GM12874 (cell line): Measurements from ENCODE around the gene PEG3.

Experiments used
- TF ChIP-seq, protein P1 (sequence below): IDR thresholded peaks from 2 replicates; pipeline ENCODE4 v1.5.1; 2011; ENCODE audit warnings: low read depth, mild to moderate bottlenecking, control low read depth, low read length, moderate library complexity; ENCODE audit not compliant: insufficient read depth

The PEG3 gene

DNA sequence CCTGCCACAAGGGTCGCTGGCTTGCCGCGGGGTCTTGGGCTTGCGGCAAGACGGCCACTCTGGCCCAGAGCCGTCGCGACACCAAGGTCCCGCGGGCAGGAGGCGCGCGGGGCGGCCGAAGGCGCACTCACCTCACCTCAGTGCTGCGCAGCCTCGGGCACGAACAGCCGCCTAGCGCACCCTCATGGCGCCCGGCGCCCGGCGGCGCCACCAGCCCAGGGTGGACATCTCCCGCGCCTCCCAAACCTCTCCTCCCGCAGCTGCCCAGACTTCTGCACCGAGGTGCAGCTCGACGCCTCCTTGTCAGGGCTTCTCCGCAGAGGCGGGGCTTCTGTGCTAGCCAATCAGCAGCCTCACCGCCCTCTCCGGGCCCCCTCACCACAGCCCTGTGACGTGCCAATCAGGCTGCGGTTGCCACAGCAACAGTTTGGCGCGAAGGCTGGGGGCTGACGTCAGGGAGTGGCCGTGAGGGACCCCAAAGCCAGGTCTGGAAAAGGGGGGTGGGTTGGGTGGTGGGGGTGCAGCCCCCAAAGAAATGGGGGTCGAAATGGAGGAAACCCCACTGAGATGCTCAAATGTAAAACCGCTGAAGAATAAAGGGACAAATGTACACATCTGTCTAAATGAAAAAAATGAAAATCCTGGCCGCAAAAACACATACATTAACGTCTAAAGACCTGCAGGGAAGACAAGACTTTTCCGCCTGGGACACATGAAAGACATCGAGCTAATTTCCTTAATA, at the start of gene PEG3, which contains the start of gene ZIM2:
TSS of gene PEG3 (minus strand) at position 276 of the 742 bp plus-strand sequence. CDS start 16,071 bp downstream, outside the sequence.
TSS of gene ZIM2 (minus strand) at position 276 of the 742 bp plus-strand sequence. CDS start 16,449 bp downstream, outside the sequence.
- TF ChIP-seq, protein P1, sequence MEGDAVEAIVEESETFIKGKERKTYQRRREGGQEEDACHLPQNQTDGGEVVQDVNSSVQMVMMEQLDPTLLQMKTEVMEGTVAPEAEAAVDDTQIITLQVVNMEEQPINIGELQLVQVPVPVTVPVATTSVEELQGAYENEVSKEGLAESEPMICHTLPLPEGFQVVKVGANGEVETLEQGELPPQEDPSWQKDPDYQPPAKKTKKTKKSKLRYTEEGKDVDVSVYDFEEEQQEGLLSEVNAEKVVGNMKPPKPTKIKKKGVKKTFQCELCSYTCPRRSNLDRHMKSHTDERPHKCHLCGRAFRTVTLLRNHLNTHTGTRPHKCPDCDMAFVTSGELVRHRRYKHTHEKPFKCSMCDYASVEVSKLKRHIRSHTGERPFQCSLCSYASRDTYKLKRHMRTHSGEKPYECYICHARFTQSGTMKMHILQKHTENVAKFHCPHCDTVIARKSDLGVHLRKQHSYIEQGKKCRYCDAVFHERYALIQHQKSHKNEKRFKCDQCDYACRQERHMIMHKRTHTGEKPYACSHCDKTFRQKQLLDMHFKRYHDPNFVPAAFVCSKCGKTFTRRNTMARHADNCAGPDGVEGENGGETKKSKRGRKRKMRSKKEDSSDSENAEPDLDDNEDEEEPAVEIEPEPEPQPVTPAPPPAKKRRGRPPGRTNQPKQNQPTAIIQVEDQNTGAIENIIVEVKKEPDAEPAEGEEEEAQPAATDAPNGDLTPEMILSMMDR = no peak

DNA sequence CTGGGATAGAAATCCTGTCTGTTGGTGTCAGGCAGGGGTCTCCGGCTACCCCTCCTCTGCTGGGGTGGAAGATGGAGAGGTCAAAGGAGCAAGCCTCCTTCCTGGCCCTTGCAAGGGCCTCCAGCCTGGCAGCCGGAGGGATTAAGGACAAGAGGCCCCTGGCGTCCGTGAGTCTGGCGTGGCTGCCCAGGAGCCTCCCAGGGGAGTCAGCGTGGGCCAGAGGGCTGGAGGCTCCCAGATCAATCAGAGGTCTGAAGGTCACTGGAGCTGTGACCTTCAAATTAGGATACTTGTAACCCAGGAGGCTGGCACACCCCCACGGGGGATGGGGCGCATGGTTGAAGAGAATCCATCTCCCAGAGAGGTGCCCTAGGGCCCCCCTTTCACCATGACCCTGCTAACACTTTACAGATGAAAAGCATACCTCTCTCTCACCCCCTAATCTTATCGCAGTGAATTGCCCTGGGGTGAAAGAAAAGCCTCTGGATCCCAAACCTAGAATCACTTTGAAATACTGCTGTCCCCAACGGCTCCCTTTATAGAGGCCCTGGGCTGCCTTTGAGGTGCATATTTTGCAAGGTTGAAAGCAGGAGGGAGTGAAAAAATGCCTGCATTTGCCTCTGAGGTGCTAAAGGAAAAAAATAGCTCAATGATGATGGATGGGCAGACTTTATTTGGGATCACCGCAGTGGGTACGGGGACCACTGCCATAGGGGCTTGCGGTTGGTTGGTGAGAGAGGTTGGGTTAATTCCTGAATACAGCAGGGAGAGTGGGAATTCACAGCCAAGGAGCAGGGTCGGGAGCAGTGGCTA, 44.9 kb upstream of the PEG3 start:
- TF ChIP-seq, protein P1 = no peak

DNA sequence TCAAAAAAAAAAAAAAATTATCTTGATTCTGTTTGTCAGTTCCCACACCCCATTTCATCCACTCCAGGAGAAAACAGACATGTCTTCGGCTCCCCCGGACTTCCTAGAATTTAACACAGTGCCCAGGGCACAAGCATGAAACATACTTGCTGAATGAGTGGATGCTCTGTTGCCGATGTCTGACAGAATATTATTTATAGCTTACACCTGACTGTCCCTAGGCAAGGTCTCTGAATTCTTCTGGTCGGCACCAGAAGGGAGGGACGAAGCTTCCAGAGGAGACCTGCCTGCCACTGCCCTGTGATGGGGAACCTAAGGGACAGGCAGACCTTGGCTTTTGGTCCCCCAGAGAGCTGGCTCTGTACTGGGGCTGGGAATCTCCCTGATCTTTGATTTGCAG, 43.9 kb upstream of the PEG3 start:
- TF ChIP-seq, protein P1 = no peak

DNA sequence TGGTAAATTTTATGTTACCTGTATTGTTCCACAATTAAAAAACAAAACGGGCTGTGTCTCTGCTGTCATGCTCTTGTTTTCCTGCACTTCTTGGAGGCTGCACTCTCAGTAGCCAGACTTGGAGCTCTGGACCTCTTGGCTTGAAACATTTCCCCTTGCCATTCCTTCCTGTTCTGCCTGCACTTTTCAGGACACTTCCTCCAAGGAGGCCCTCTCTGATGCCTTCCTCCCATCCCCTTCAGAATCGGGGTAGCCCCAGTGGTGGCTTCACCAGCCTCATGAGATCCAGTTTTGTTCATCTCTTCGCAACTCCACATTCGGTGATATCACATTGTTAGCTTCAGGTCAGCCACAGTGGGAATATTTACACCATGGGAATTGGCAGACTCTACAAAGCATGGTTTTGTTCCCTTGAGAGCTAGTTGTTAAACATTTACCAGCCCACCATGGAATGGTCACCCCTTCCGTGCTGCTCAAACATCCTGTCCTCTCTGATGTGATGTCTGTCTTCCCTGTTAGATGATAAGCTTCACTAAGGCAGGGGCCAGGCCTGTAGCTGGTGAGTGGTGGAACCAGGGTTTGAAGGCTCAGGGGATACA, 40.2 kb upstream of the PEG3 start:
- TF ChIP-seq, protein P1 = no peak

DNA sequence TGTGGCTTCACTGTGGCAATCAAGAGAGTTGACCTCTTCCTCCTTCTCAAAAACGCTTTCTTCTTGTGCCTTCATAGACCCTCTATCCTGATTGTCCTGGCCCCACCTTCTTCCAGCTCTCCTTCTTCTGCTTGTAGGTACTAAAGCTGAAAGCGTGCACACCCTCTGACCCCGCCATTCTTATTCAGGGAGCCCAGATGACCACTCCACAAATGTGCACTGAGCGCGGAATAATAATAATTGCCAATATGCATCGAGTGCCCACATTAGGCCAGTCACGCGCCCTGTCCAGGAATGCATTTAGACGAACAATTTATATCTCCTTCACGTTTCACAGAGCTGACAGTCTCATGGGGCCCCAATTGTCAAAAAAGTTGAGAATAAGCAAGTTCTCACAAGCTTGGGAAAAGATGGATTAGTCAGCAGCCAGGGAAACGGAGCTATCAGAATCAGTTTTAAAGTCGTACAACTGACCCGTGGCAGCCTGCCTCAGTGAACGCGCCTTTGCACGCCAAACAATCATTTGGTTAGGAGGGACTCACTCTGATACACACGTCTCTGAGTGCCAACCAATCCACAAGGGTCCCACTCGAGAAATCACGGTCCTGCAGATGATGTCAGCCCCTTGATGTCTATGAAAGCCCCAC, 36.7 kb upstream of the PEG3 start:
- TF ChIP-seq, protein P1 = no peak

DNA sequence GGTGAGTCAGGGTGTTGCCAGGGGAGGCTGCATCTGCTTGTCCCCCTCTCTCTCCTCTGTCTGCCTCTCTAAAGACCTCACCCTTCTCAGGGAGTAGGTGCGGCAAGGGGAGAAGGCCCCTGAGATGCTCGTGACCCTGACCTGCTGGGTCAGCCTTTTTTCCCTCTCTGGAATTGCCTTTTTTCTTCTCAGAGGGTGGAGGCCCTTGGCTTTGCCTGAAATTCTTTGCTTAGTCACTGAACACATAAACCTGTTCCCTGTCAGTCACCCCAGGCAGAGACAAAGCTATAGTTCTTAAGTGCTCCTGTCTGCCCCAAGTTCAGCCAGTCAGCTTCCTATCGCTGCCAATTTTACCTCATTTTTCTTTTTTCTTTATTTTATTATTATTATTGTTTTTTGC, 35.2 kb upstream of the PEG3 start:
- TF ChIP-seq, protein P1 = no peak
